ENCODE results near the gene SLC26A8.

The SLC26A8 gene

DNA sequence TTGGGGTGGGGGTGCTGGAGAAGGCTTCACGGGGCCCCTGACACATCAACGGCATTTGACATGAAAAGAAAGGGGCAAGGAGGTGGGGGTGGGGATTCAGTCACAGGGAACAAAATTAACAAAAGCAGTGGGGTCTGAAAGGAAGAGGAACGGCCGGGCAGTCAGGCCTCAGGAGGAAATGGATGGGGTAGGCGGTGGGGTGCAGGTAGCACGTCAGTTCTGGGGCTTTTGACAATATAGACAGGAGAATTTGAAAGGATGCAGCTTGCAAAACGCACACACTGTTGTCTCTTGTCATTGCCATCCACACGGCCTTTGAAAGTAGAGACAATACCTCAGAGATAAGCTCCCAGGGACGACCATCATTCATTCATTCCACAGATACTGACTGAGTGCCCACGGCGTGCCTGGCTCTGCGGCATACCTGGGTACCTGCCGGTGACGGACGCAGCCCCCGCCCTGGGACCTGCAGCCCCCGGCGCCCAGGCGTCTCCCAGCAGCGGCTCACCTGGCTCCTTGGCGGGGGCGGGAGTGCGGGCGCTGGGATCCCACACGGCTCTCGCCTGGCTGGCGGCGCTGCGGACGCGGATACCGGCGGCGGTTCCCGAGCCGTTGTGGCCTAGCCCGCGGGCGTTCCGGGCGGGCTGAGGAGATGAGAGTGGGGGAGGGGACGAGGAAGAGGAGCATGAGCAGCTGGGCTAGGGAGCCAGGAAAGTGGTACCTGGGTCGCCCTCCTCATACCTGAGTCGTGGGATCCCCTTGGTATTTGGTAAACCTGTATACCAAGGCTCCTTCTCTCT is at the start of gene SLC26A8:
TSS of gene SLC26A8 (minus strand) at position 646 of the 800 bp plus-strand sequence. CDS start 4,934 bp downstream, outside the sequence.
- DNase-seq: peak; percentile 76

- no peak for DNase-seq
Observed at GRCh38 chr6:36073587-36073986, 49.1 kb upstream of the SLC26A8 start.

DNA sequence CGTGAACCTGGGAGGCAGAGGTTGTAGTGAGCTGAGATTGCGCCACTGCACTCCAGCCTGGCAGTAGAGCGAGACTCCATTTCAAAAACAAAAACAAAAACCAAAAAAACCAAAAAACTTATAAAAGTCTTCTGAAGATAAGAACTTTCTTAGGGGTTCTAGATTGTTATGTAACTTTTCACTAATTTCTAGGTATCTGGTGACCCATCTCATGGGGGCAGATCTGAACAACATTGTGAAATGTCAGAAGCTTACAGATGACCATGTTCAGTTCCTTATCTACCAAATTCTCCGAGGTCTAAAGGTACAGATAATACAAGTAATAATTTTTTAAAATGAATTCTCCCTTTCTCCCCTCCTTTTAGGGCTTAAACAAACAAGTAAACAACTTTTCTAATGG is 48.2 kb upstream of the SLC26A8 start:
- no peak for DNase-seq

DNA sequence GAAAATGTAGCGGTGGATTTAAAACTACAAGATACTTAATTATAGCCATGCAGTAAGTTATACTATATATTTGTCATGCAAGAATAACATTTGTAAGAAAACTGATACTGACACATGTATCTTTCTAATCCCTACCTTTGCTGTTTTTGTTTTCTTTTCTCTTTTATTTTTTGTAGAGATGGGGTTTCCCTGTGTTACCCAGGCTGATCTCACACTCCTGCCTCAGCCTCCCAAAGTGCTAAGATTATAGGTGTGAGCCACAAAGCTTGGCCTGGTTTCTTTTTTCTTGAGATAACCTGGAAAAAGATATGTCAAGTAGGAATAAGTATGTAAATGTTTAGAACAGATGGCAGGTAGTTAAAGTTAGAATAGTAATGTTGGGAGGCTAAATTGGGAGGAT is 47.3 kb upstream of the SLC26A8 start:
- DNase-seq: no peak

GRCh38 chr6:36071281-36071680 is 46.8 kb upstream of the SLC26A8 start:
- DNase-seq: no peak

DNA sequence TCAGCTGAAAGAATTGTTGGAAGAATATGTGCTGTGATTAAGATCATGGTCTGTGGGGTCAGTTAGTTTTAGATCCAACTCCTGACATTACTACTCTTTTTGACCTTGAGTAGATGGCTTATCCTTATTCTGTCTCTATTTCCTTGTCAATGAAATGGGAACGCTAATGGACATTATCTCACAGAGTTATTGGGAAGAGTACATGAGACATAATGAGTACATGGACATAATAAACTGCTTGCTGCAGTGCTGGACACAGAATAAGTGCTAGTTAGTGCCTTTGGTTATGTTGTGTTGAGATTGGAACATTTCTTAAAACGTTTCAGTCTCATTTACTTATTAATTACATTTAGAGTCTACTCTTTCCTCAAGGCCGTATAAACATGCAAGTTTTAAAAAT is 45.8 kb upstream of the SLC26A8 start:
- no peak for DNase-seq

DNA sequence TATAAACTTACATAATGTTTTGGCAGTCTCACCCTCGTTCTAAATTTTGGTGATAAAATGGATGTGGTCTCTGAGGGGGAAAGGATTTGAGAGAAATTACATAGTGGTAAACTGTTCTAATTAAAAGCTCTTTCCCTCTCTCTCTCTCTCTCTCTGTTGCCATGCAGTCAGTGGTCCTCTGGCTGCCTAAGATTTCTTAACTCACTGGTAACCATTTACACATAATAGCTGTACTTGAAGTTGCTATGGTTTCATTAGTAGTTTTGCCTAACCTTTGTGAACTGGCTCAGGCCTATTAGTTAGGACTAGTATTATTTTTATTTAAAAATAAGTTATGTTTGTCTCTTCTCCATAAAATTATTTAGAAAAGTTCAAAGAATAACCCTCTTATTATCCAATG is 45.1 kb upstream of the SLC26A8 start:
- DNase-seq: no peak

GRCh38 chr6:36068586-36068985 is 44.1 kb upstream of the SLC26A8 start:
- DNase-seq: no peak

DNA sequence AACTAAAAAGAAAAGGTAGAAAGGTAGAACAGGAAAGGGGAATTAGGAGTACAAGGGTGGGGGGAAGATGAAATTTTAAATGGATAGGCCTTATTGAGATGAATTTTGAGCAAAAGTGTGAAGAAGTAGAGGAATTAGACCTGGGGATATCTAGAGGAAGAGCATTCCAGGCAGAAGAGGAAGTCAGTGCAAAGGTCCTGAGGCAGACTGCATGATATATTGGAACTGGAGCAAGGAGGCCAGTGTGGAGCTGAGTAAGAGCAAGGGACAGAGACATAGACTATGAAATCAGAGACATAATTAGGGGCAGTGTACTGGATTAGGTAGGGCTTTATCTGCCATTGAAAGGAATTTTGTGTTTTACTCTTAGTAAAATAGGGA is 43.6 kb upstream of the SLC26A8 start:
- no peak for DNase-seq

DNA sequence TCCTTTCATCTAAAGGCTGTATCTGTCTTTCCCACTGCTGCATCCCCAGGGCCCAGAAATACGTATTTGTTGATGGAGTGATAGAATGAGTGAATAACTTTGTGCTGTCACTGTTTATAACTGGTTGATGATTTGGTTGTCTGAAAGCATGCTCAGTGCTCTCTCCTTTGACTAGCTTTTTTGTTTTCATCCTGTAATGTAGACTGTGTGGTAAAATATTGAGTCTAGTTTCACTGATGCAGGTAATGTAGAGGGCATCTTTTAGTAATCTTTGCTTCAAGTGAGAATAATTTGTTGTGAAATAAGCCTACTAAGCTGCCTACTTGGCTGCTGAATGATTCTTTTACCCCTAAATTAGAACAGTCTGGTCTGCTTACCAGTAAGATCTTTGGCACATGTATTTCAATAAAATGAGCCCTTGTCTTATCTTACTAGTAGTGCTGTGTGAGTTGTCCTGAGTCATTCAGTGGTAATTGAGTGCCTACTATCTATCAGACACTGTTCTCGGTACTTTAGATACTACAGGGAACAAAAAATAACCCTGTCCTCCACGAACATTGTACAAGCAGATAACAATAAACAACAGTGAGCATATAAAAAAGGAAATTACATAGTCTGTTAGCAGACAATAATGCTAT is 43.1 kb upstream of the SLC26A8 start:
- no peak for DNase-seq

- no peak for DNase-seq
Observed at GRCh38 chr6:36066817-36067216, 42.4 kb upstream of the SLC26A8 start.

DNA sequence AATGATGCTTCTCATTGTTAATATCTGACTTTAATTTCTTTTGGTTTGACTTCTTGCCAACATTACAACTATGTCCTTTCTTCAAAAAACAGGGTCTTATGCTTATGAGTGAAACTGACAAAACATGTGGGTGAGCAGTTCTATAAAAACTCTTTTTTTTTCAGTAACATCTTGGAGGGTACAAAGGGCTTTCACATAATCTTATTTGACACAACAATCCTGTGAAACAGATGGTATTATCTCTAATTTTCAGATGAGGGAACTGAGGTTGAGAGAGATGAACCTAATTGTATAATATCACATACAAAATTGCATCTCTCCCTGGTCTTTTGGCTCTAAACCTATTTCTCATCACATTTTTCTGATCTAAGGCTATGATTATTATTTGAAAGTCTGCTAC is 41.5 kb upstream of the SLC26A8 start:
- DNase-seq: no peak

DNA sequence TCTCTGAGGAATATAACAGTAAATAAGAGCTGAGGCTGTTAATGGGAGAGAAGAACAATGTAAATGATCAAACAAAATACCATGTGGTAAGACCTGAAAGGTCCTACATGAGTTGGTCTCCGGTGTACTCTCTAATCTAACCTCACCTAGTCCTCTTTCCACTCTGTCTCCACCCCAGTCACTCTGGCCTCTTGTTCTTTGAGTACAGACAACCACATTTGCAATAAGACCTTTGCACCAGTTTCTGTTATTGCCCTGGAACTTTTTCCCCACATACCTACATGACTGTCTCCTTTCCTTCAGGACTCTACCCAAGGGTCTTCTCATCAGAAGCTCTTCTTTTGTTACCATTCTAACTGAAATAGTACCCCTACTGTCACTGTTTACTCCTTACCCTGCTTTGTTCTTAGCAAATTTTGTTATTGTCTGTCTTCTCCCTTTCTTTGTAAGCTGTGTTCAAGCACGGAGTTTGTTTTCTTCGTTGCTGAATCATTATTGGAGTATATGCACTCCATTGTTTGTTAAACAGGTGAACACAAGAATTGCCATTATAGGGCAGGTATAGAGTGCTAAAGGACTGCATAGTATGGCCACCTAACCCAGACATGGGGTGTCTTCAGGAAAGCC is 40.4 kb upstream of the SLC26A8 start:
- no peak for DNase-seq

- no peak for DNase-seq
Observed at GRCh38 chr6:36063318-36064060, 39.0 kb upstream of the SLC26A8 start.

- DNase-seq: no peak
Observed at GRCh38 chr6:36062247-36062646, 37.8 kb upstream of the SLC26A8 start.

- DNase-seq: no peak
Observed at GRCh38 chr6:36061236-36061635, 36.8 kb upstream of the SLC26A8 start.

- no peak for DNase-seq
Observed at GRCh38 chr6:36056178-36056577, 31.7 kb upstream of the SLC26A8 start.

DNA sequence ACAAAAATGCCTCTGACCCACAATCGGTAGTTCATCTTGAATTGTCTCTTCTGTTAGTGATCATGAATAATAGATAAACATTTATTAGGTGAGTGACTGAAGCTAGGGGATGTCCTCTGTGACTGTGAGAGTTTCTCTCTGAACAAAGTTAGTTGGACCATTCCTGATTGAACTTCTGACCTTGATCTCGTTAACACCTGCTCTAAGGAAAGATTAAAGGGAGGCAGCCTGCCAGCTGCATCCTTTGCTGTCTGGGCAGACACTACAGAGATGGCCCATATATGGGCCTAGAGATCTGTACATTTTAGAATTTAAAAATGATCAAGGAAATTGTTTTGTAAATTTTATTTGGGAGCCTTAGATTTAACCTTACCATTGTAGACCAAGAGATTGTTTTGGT is 30.5 kb upstream of the SLC26A8 start:
- DNase-seq: no peak

- DNase-seq: no peak
Observed at GRCh38 chr6:36054415-36054814, 30.0 kb upstream of the SLC26A8 start.

DNA sequence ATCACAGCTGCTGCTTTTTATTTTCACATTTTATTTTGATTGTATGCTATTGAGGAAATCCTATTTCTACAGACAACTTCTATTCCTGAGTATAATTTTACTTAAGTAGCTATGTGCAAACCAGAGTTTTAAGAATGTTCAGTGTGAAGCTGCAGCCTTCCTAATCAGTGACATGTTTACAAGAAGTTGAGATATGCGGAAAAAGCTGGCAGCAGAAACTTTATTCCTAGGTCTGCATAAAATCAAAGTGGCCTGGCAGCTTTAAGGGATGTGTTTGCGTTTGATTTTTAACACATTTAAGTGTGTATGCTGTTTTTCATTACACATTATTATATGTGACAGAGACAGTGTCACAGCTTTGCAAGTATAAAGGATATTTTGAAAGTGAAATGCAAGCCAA is 29.4 kb upstream of the SLC26A8 start:
- no peak for DNase-seq

- DNase-seq: no peak
Observed at GRCh38 chr6:36052097-36052496, 27.7 kb upstream of the SLC26A8 start.

- no peak for DNase-seq
Observed at GRCh38 chr6:36050947-36051710, 26.7 kb upstream of the SLC26A8 start.

DNA sequence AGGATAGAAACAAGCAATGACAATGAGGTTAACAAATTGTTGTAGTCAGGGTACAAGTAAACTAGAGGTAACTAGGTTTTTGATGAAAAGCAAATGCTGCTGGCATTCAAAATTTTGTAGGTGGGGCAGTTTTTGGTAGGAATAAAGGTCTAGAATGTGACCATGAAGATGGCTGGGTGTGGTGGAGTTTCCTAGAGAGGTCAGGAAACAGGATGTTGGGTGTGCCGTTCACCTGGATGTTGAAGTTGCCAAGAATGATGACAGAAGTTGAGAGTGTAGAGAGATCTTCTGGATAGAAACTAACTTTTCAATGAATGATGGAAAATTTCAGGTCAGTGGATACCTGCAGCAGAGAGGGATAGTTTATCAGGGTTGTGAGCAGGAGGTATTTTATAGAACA is 25.9 kb upstream of the SLC26A8 start:
- DNase-seq: no peak
